Heart left ventricle (tissue), 16 donors: ENCODE results near the gene SPAST. TPM values are rescaled to one million over a fixed set of nuclear protein-coding genes. Genes with fewer than 3 reads are reported as not detected.
"Not testable (repeated sequence)": the region's sequence is repeated elsewhere in the genome, so short reads cannot be mapped to it uniquely, and the experiment has no call there.

ENCODE experiments used
- ATAC-seq, 4 donors: fragments of 200-7000 bp; cut with Tn5 transposase; one replicate each; pipeline ENCODE4 v1.9.1; 2020 to 2022; ENCODE audit warnings: moderate library complexity in 4 of 4, mild to moderate bottlenecking in 3 of 4, moderate number of reproducible peaks in 1 of 4
- DNase-seq, 5 donors: peaks; one replicate each; pipeline ENCODE4 v3.0.0-alpha.2; 2020
- H3K27ac ChIP-seq, 12 donors: fragments of 200-600 bp; sonication (generic) in 4 of 12; one replicate each; pipeline versions ENCODE4 v1.5.0 to v1.8.0; 2016 to 2022; ENCODE audit warnings: mild to moderate bottlenecking in 2 of 12
- H3K27me3 ChIP-seq, 9 donors: fragments of 200-600 bp; sonication (generic) in 2 of 9; one replicate each; pipeline versions ENCODE4 v1.5.1 to v1.8.0; 2016 to 2022; ENCODE audit warnings: mild to moderate bottlenecking in 3 of 9
- H3K36me3 ChIP-seq, 9 donors: fragments of 200-600 bp; sonication (generic) in 2 of 9; one replicate each; pipeline versions ENCODE4 v1.5.0 to v1.8.0; 2018 to 2022; ENCODE audit warnings: mild to moderate bottlenecking in 2 of 9
- H3K4me1 ChIP-seq, 12 donors: fragments of 200-600 bp; sonication (generic) in 4 of 12; one replicate each; pipeline versions ENCODE4 v1.5.0 to v1.8.0; 2016 to 2022; ENCODE audit warnings: mild to moderate bottlenecking in 3 of 12
- H3K4me3 ChIP-seq, 12 donors: fragments of 200-600 bp; sonication (generic) in 4 of 12; one replicate each; pipeline versions ENCODE4 v1.5.0 to v1.8.0; 2017 to 2022; ENCODE audit warnings: mild to moderate bottlenecking in 9 of 12, moderate library complexity in 4 of 12
- H3K9me3 ChIP-seq, 12 donors: fragments of 200-600 bp; sonication (generic) in 4 of 12; one replicate each; pipeline versions ENCODE4 v1.5.0 to v1.8.0; 2016 to 2022; ENCODE audit warnings: mild to moderate bottlenecking in 1 of 12
- POLR2A ChIP-seq, 2 donors: fragments of 450-650 bp; IDR thresholded peaks; one replicate each; pipeline ENCODE4 v1.6.1; 2017; ENCODE audit warnings: antibody characterized with exemption in 2 of 2, mild to moderate bottlenecking in 2 of 2, moderate library complexity in 2 of 2
- WGBS, 4 donors: extraction: QIAGEN DNeasy Blood & Tissue Kit in 2 of 4; methylation state at CpG; one replicate each; pipeline versions ENCODE4 v1.1.5 to v1.1.7; 2013 to 2018; 5-methylcytosine and 5-hydroxymethylcytosine counted together
- intact Hi-C, 10 donors: fragments of 100-400 bp; cut with DNase I; formaldehyde crosslinking; loops; one replicate each; pipeline versions ENCODE4 v1.11.1 to v1.14.2; 2022
- polyA plus RNA-seq, 2 donors: library from polyadenylated mRNA; stranded (reverse); fragments of 200-250 nt; gene quantifications; one replicate each; pipeline ENCODE4 v1.2.3, GENCODE V29; 2013
- total RNA-seq, 9 donors: library from RNA; depleted of rRNA in 2 of 9; stranded (reverse); fragments of >200 nt in 2 of 9; fragmentation: NEBNext Ultra II Directional in 3 of 9; extraction: Animal tissue kit (Norgen Biotek cat#: 25700) in 3 of 9; gene quantifications; one replicate each; pipeline versions ENCODE4 v1.1.0 to v1.2.4, GENCODE V29; 2016 to 2023
- TF ChIP-seq, protein P1 (sequence below), 12 donors: fragments of 200-600 bp; sonication (generic) in 4 of 12; IDR thresholded peaks; one replicate each; pipeline versions ENCODE4 v1.5.0 to v1.8.0; 2018 to 2022; ENCODE audit warnings: antibody characterized with exemption in 12 of 12, mild to moderate bottlenecking in 5 of 12
- donor health status: ischemic (EF 13 %, LVEDD 7.1; RV severe dilation, severe dysfunction).
- donor health status: healthy with polysubstance abuse.
- donor health status: DM: no; HTN: yes; CAD: no.
- donor health status: DM: no; HTN: no; CAD: no.
- donor health status: ischemic (EF 25% LVEDD 6.9; RV normal size, moderate dysfunction).
- donor health status: ischemic (EF 25% LVEDD 5.7; RV mildly dilated, moderate dysfunction).
- donor health status: healthy.
- donor health status: DM: yes; HTN: yes; CAD: no.
- donor health status: ischemic (EF 35%, LVEDD 5.7; RV mildly dilated, moderate dysfunction).
- donor health status: nonischemic (EF 11% LVEDD 7.7; RV severe dilation, severe dysfunction).
- donor health status: DM: yes; HTN: yes; CAD: no.
- donor health status: PGD.
- donor health status: ischemic (EF 29% LVEDD 5.4; RV normal size, mild dysfunction).
- donor health status: nonischemic (EF 23%, LVEDD 6.1; RV moderate dilation, normal function).

SPAST gene
- total and polyA plus RNA-seq, 11 donors: 2.6 to 13.2 (median 9.5) TPM

DNA sequence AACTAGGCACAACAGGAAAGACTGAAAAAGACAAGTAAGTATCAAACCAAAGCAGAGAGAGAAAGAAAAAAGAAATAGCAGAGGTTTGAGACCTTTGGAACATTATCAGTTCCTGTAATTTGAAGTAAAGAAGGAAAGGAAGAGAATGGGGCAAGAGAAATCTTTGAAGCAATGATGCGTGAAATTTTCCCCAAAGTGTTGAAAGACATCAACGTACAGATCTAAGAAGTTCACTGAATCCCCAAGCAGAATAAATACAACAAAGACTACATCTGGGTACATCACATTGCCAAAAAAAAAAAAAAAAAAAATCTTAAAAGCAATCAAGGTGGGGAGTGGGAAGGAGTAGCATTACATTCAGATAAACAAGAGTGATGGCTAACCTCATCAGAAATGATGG, 96.3 kb downstream of the SPAST start:
- TF ChIP-seq POLR2A (IDR thresholded peaks at IDR 0.05): no peak
- TF ChIP-seq, protein P1, sequence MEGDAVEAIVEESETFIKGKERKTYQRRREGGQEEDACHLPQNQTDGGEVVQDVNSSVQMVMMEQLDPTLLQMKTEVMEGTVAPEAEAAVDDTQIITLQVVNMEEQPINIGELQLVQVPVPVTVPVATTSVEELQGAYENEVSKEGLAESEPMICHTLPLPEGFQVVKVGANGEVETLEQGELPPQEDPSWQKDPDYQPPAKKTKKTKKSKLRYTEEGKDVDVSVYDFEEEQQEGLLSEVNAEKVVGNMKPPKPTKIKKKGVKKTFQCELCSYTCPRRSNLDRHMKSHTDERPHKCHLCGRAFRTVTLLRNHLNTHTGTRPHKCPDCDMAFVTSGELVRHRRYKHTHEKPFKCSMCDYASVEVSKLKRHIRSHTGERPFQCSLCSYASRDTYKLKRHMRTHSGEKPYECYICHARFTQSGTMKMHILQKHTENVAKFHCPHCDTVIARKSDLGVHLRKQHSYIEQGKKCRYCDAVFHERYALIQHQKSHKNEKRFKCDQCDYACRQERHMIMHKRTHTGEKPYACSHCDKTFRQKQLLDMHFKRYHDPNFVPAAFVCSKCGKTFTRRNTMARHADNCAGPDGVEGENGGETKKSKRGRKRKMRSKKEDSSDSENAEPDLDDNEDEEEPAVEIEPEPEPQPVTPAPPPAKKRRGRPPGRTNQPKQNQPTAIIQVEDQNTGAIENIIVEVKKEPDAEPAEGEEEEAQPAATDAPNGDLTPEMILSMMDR (IDR thresholded peaks at IDR 0.05): no peak
- DNase-seq (no peak), ATAC-seq (no peak)
- peaks cover 0 to 5% (median 3%) of the 10 kb centered on the region in 12 donors for H3K4me1 ChIP-seq
- peaks cover 0 to 7% (median 0%) of the 10 kb centered on the region in 12 donors for H3K9me3 ChIP-seq
- H3K27me3 ChIP-seq: no peaks in the 10 kb centered on the region
- 94 to 98% (median 98%) methylated on average over 2 of the region's 2 CpGs for WGBS, 4 donors
- peaks cover 0 to 30% (median 10%) of the 10 kb centered on the region in 9 donors for H3K36me3 ChIP-seq
- H3K4me3 ChIP-seq: no peak overlapping the region
- intact Hi-C loops: loop anchor here in 5 of 10 donors (5.0 to 10.0 kb wide), 6 partner anchors 97 to 195 kb away; partner anchors contain the start of genes MEMO1 (in 2 of the 5), YIPF4 (in 2 of the 5), BIRC6 (in 1 of the 5) and DPY30 (in 1 of the 5)
- no peak overlapping the region for H3K27ac ChIP-seq

- intact Hi-C loops: loop anchor here in 5 of 10 donors (5.0 to 10.0 kb wide), 6 partner anchors 99 to 194 kb away; partner anchors contain the start of genes MEMO1 (in 2 of the 5), YIPF4 (in 2 of the 5), BIRC6 (in 1 of the 5) and DPY30 (in 1 of the 5)
- DNase-seq: no peak
- ATAC-seq: no peak
Observed at GRCh38 chr2:32161296-32161695, 97.9 kb downstream of the SPAST start.

DNA sequence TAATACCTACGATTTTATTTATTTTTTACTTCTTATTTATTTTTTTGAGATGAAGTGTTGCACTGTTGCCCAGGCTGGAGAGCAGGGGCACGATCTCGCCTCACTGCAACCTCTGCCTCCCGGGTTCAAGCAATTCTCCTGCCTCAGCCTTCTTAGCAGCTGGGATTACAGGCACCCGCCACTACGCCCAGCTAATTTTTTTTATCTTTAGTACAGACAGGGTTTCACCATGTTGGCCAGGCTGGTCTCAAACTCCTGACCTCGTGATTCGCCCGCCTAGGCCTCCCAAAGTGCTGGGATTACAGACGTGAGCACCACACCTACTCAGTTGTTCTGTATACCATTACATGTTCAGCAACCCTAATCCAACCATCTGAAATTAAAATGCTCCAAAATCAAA, 100.9 kb downstream of the SPAST start:
- not testable (repeated sequence) for H3K36me3 ChIP-seq, DNase-seq, ATAC-seq, H3K9me3 ChIP-seq, H3K27ac ChIP-seq, H3K27me3 ChIP-seq
- Histone ChIP-seq H3K4me3 (peak overlapping the region in 4 of 12 donors; percentile 69 to 86 (median 74)), H3K4me1 (peaks cover 0 to 24% (median 17%) of the 10 kb centered on the region in 12 donors)
- intact Hi-C loops: loop anchor here in 6 of 10 donors (2.0 to 10.0 kb wide), 7 partner anchors 101 to 191 kb away; partner anchors contain the start of genes MEMO1 (in 2 of the 6), SPAST (in 2 of the 6), YIPF4 (in 2 of the 6) and BIRC6 (in 1 of the 6)
- WGBS, 4 donors: 86 to 93% (median 92%) methylated on average over 10 of the region's 10 CpGs

More at GRCh38 chr2:32161296-32161695, 97.9 kb downstream of the SPAST start:
- peaks cover 0 to 14% (median under 1%) of the 10 kb centered on the region in 9 donors for H3K36me3 ChIP-seq
- WGBS, 4 donors: 50 to 60% (median 56%) methylated on average over 2 of the region's 2 CpGs
- peaks cover 0 to 11% (median 8%) of the 10 kb centered on the region in 12 donors for H3K4me1 ChIP-seq
- H3K9me3 ChIP-seq: peaks cover 0 to 7% (median 0%) of the 10 kb centered on the region in 12 donors
- H3K4me3 ChIP-seq: no peak overlapping the region
- H3K27me3 ChIP-seq: no peaks in the 10 kb centered on the region
- H3K27ac ChIP-seq: no peak overlapping the region
- TF ChIP-seq, protein P1 (IDR thresholded peaks at IDR 0.05): no peak
- TF ChIP-seq POLR2A (IDR thresholded peaks at IDR 0.05): no peak

- intact Hi-C loops: loop anchor here in 5 of 10 donors (1.0 to 10.0 kb wide), 7 partner anchors 102 to 190 kb away; partner anchors contain the start of genes DPY30 (in 2 of the 5), SPAST (in 2 of the 5), YIPF4 (in 2 of the 5) and BIRC6 (in 1 of the 5)
- WGBS, 4 donors: 2 to 7% (median 7%) methylated on average over 13 of the region's 13 CpGs
- peaks cover 0 to 24% (median 17%) of the 10 kb centered on the region in 12 donors for H3K4me1 ChIP-seq
- DNase-seq, H3K9me3 ChIP-seq, H3K36me3 ChIP-seq, H3K27me3 ChIP-seq: not testable (repeated sequence)
- peak in 2 of 4 donors; percentile 1 to 25 for ATAC-seq
- peak overlapping the region; percentile 48 to 88 (median 74) for H3K4me3 ChIP-seq
- peak overlapping the region; percentile 83 to 99 (median 90) for H3K27ac ChIP-seq
Observed at GRCh38 chr2:32165027-32165347, 101.6 kb downstream of the SPAST start.

DNA sequence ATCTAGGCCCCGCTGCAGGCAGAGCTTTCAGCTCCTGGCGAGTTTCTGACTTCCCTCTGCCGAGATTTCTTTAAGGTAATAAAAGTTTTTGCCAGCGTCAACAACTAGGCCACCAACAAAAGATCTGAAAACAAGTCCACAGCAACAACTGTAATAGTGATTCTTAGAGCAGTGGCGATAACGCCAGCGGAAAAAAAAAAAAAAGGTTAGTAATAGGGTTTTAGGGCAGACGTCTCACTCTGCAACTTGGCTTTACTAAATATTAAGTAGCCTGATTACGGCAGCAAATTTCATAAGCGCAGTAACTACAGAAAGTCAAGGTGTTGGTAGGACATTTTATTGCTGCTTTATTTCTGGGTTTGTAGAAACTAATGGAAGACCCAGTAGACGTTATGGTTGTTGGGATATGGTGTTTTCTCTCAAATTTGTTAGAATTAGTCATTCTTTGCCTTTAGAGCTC, 102.8 kb downstream of the SPAST start:
- H3K9me3 ChIP-seq: no peaks in the 10 kb centered on the region
- peak overlapping the region; percentile 63 to 99 (median 90) for H3K27ac ChIP-seq
- peaks cover 0 to 7% (median 0%) of the 10 kb centered on the region in 9 donors for H3K36me3 ChIP-seq
- ATAC-seq (no peak), DNase-seq (no peak)
- WGBS, 4 donors: 2 to 3% (median 3%) methylated on average over 11 of the region's 11 CpGs
- peaks cover 0 to 24% (median 17%) of the 10 kb centered on the region in 12 donors for H3K4me1 ChIP-seq
- intact Hi-C loops: loop anchor here in 3 of 10 donors (10.0 kb wide), 4 partner anchors 109 to 189 kb away; partner anchors contain the start of genes YIPF4 (in 2 of the 3), BIRC6 (in 1 of the 3), DPY30 (in 1 of the 3) and MEMO1 (in 1 of the 3)
- no peaks in the 10 kb centered on the region for H3K27me3 ChIP-seq
- TF ChIP-seq POLR2A (IDR thresholded peaks at IDR 0.05): no peak
- TF ChIP-seq, protein P1 (IDR thresholded peaks at IDR 0.05): no peak
- H3K4me3 ChIP-seq: peak overlapping the region; percentile 48 to 88 (median 74)
